Hindlimb muscle (tissue), 1 donor: Measurements from ENCODE around the gene DDX28. TPM values are rescaled to one million over a fixed set of nuclear protein-coding genes. Genes with fewer than 3 reads are reported as not detected.

Experiments used
- DNase-seq: peaks from one replicate; pipeline ENCODE4 v3.0.0-alpha.2; 2013
- polyA plus RNA-seq: library from polyadenylated mRNA; unstranded; fragments of 120-200 nt; gene quantifications from one replicate; pipeline ENCODE4 v1.2.1, GENCODE V29; 2013; ENCODE audit not compliant: insufficient read length

DDX28 gene
- polyA plus RNA-seq = 4.9 TPM

- DNase-seq = peak; percentile 97
These were observed at the start of gene DDX28, which contains the start of gene DUS2 for GRCh38 chr16:68022728-68023537. Gene DDX28 (minus strand): TSS chr16:68023232. CDS start chr16:68023202, 30 bp downstream. Gene DUS2 (plus strand): TSS chr16:68023284. CDS start chr16:68038024, 14,740 bp downstream.

- DNase-seq = no peak
These were observed 49.1 kb upstream of the DDX28 start for GRCh38 chr16:68072038-68072695.

DNA sequence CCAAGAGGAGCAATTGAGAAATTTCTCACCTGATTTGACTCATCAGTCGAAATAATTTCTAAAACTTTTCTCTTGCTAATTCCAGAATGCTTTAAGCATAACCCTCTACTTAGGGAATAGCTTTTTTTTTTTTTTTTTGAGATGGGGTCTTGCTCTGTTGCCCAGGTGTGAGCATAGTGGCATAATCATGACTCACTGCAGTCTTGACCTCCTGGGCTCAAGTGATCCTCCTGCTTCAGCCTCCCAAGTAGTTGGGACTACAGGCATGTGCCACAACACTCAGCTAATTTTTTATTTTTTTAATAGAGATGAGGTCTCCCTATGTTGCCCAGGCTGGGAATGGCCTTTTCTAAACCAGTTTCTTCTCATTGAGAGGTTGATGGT, 48.5 kb upstream of the DDX28 start:
- no peak for DNase-seq

GRCh38 chr16:68070806-68071517, 47.9 kb upstream of the DDX28 start:
- no peak for DNase-seq

GRCh38 chr16:68070249-68070730, 47.3 kb upstream of the DDX28 start:
- no peak for DNase-seq

- DNase-seq = peak; percentile 44
These were observed 46.6 kb upstream of the DDX28 start for GRCh38 chr16:68069511-68070248.

GRCh38 chr16:68068926-68069325, 45.9 kb upstream of the DDX28 start:
- DNase-seq = no peak

- no peak for DNase-seq
These were observed 43.7 kb upstream of the DDX28 start for GRCh38 chr16:68066763-68067162.

GRCh38 chr16:68065716-68066305, 42.8 kb upstream of the DDX28 start:
- DNase-seq = no peak

- DNase-seq = peak; percentile 40
These were observed 41.8 kb upstream of the DDX28 start for GRCh38 chr16:68064791-68065365.

- no peak for DNase-seq
These were observed 39.9 kb upstream of the DDX28 start for GRCh38 chr16:68062910-68063393.

DNA sequence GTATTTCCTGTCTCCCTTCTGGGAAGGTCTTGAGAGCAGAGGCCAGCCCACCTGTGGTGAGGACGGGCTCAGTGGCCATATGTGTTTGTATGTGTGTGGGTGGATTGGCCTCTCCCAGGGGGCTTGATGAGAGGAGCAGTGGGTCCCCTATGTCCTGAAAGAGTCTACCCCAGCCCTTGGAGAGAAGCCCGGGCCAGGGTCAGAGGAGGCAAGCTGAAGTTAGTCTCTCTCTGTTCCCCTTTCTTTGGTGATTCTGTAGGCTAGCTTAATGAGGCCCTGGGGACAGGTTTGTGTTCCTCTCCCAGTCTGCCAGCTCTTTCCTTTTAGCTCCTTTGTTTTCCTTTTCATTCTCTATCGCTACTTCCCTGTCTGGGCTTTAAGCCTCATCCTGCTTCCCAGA, 38.4 kb upstream of the DDX28 start:
- DNase-seq = no peak

DNA sequence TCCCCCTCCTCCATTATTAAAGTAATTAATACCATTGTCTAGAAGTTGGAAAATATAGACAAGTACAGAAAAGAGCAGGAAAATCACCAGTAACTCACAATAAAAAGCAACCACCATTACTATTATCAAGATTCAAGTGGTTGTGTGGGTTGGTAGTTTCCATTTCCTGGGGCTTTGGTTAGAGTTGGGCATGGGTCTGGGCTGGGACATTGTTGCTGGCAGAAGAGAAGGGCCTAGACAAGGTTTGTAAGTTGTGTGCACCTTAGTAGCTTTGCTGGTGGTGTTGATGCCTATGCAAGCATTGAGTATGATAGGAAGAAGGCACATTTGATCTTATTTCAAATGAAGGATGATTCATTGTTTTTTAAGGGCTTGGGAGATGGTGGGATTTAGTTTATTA, 36.8 kb upstream of the DDX28 start:
- DNase-seq = no peak

DNA sequence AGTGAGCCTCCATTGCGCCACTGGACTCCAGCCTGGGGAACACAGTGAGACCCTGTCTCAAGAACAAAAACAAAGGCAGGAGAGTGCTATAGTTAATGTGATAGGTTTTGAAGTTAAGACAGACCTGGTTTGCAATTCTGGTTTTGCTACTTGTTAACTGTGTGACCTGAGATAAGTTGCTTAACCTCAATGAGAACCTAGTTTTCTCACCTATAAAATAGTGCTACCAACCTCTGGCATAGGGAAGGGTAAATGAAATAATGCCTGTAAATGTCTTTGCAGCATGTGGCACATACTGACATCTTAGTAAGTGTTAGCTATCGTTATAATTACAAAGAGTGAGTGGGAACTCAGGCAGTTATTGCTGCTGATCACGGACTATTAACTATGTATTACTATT, 32.4 kb upstream of the DDX28 start:
- no peak for DNase-seq

GRCh38 chr16:68049449-68049848, 26.4 kb upstream of the DDX28 start:
- DNase-seq = no peak

- no peak for DNase-seq
These were observed 25.0 kb upstream of the DDX28 start for GRCh38 chr16:68047987-68048386.

GRCh38 chr16:68046106-68046505, 23.1 kb upstream of the DDX28 start:
- DNase-seq = no peak

DNA sequence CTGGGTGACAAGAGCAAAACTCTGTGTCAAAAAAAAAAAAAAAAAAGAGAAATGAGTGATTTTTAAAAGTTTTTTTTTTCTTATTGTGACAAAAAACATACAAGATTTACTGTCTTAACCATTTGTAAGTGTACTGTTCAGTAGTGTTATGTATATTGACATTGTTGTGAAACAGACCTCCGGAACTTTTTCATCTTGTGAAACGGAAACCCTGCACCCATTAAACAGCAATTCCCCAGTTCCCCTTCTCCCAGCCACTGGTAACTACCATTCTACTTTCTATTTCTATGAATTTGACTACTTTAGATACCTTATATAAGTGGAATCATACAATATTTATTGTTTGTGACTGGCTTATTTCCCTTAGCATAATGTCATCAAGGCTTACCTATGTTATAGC, 18.8 kb upstream of the DDX28 start:
- no peak for DNase-seq

- DNase-seq = peak; percentile 44
These were observed 17.7 kb upstream of the DDX28 start for GRCh38 chr16:68040506-68041288.

DNA sequence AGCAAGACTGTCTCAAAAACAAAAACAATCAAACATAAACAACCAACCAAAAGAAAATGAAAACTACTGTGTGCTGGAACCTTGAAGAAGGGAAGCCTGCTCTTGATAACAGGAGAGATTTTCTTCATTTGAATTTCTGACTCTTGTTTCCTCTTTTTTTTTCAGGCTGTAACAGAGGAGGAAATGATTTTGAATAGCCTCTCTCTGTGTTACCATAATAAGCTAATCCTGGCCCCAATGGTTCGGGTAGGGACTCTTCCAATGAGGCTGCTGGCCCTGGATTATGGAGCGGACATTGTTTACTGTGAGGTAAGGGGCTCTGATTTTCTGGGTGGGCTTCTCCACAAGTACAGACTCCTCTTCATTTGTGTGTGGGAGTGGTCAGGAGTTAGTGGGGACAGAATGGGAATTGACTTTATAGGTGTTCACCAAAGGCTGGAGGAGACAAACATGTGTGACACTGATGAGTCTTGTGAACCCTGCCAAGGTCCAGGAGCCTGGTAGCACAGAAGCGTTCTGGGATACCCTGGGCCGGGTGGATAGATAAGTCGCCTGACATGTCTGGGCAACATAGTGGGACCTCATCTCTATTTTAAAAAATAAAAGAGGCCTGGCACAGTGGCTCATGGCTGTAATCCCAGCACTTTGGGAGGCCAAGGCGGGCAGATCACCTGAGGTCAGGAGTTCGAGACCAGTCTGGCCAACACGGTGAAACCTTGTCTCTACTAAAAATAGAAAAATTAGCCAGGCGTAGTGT, 15.0 kb upstream of the DDX28 start:
- no peak for DNase-seq
